ENCODE data around the gene BIN2. TPM values are rescaled to one million over a fixed set of nuclear protein-coding genes. Genes with fewer than 3 reads are reported as not detected.

The BIN2 gene
- total and polyA plus RNA-seq, 10 of the 15 experiments (the other 5 are each of a cell fraction or from before 2014, with no cell fraction given) = 8.6 to 42.9 (median 32.1) TPM

DNA sequence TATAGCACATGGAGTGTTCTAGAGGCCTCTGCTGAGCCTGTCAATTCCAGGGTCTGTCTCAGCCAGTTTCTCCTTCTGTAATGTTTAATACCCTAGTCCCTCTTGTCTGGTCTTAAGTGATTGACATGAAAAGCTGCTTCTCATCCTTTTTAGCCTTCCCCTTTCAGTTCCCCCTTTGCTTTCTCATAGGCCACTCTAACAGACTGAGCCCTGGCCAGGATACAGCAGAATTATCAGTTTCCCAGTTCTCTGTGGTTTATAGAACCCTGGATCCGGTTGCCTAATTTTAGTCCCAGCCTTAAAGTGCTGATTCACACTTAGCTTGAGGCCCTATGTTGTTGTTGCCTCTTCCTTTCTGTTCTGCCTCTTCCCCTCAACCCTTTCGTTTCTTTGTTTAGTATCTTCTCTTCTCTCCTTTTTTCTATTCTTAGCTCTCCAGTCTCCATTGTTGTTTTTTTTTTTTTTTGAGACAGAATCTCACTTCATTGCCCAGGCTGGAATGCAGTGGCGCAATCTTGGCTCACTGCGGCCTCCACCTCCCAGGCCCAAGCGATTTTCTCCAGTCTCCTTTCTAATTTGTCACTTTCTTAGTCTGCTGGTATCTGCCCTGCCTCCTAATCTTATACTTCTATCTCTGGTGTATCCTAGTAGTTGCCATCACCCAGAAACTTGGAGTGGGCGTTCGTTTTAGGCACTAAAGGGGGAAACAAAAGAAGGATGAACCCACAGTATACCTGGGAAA is 2.9 kb upstream of the BIN2 start (continued):
- TF ChIP-seq FOXK2 (IDR thresholded peaks at IDR 0.05) (no peak), ETV6 (conservative IDR thresholded peaks at IDR 0.05 in 1 of 2, IDR thresholded peaks at IDR 0.05 in 1 of 2; ENCODE audit: borderline replicate concordance in 1 of 2, low read depth in 1 of 2) (peak in 1 of 2 experiments; percentile 54; a peak in 1 of 4 replicates), SUPT20H (IDR thresholded peaks at IDR 0.05; ENCODE audit: borderline replicate concordance, control insufficient read depth, low read depth, low read length) (no peak), CBFB (IDR thresholded peaks at IDR 0.05; ENCODE audit: low read depth) (no peak), SPI1 (IDR thresholded peaks at IDR 0.05; ENCODE audit: borderline replicate concordance, insufficient read depth, low read depth, low read length) (peak; percentile 87), SUZ12 (IDR thresholded peaks at IDR 0.05; ENCODE audit: unreplicated experiment) (no peak), CREB1 (IDR thresholded peaks at IDR 0.05; ENCODE audit: low read depth) (no peak), STAT3 (IDR thresholded peaks at IDR 0.05; ENCODE audit: low read depth, low read length) (no peak), SIN3A (IDR thresholded peaks at IDR 0.05; ENCODE audit: low read depth, low read length) (no peak), PAX8 (IDR thresholded peaks at IDR 0.05) (no peak)
- TF ChIP-seq, protein P1, sequence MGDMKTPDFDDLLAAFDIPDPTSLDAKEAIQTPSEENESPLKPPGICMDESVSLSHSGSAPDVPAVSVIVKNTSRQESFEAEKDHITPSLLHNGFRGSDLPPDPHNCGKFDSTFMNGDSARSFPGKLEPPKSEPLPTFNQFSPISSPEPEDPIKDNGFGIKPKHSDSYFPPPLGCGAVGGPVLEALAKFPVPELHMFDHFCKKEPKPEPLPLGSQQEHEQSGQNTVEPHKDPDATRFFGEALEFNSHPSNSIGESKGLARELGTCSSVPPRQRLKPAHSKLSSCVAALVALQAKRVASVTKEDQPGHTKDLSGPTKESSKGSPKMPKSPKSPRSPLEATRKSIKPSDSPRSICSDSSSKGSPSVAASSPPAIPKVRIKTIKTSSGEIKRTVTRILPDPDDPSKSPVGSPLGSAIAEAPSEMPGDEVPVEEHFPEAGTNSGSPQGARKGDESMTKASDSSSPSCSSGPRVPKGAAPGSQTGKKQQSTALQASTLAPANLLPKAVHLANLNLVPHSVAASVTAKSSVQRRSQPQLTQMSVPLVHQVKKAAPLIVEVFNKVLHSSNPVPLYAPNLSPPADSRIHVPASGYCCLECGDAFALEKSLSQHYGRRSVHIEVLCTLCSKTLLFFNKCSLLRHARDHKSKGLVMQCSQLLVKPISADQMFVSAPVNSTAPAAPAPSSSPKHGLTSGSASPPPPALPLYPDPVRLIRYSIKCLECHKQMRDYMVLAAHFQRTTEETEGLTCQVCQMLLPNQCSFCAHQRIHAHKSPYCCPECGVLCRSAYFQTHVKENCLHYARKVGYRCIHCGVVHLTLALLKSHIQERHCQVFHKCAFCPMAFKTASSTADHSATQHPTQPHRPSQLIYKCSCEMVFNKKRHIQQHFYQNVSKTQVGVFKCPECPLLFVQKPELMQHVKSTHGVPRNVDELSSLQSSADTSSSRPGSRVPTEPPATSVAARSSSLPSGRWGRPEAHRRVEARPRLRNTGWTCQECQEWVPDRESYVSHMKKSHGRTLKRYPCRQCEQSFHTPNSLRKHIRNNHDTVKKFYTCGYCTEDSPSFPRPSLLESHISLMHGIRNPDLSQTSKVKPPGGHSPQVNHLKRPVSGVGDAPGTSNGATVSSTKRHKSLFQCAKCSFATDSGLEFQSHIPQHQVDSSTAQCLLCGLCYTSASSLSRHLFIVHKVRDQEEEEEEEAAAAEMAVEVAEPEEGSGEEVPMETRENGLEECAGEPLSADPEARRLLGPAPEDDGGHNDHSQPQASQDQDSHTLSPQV (IDR thresholded peaks at IDR 0.05) = no peak
- TF ChIP-seq, protein P2, sequence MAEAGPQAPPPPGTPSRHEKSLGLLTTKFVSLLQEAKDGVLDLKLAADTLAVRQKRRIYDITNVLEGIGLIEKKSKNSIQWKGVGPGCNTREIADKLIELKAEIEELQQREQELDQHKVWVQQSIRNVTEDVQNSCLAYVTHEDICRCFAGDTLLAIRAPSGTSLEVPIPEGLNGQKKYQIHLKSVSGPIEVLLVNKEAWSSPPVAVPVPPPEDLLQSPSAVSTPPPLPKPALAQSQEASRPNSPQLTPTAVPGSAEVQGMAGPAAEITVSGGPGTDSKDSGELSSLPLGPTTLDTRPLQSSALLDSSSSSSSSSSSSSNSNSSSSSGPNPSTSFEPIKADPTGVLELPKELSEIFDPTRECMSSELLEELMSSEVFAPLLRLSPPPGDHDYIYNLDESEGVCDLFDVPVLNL (IDR thresholded peaks at IDR 0.05; ENCODE audit: low read depth, low read length) = no peak
- TF ChIP-seq, protein P3, sequence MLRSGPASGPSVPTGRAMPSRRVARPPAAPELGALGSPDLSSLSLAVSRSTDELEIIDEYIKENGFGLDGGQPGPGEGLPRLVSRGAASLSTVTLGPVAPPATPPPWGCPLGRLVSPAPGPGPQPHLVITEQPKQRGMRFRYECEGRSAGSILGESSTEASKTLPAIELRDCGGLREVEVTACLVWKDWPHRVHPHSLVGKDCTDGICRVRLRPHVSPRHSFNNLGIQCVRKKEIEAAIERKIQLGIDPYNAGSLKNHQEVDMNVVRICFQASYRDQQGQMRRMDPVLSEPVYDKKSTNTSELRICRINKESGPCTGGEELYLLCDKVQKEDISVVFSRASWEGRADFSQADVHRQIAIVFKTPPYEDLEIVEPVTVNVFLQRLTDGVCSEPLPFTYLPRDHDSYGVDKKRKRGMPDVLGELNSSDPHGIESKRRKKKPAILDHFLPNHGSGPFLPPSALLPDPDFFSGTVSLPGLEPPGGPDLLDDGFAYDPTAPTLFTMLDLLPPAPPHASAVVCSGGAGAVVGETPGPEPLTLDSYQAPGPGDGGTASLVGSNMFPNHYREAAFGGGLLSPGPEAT (IDR thresholded peaks at IDR 0.05; ENCODE audit: low read depth) = peak; percentile 42; the same call in 1 of the 2 replicates
- TF ChIP-seq, protein P4, sequence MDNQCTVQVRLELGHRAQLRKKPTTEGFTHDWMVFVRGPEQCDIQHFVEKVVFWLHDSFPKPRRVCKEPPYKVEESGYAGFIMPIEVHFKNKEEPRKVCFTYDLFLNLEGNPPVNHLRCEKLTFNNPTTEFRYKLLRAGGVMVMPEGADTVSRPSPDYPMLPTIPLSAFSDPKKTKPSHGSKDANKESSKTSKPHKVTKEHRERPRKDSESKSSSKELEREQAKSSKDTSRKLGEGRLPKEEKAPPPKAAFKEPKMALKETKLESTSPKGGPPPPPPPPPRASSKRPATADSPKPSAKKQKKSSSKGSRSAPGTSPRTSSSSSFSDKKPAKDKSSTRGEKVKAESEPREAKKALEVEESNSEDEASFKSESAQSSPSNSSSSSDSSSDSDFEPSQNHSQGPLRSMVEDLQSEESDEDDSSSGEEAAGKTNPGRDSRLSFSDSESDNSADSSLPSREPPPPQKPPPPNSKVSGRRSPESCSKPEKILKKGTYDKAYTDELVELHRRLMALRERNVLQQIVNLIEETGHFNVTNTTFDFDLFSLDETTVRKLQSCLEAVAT (IDR thresholded peaks at IDR 0.05) = peak; percentile 58
- TF ChIP-seq, protein P5, sequence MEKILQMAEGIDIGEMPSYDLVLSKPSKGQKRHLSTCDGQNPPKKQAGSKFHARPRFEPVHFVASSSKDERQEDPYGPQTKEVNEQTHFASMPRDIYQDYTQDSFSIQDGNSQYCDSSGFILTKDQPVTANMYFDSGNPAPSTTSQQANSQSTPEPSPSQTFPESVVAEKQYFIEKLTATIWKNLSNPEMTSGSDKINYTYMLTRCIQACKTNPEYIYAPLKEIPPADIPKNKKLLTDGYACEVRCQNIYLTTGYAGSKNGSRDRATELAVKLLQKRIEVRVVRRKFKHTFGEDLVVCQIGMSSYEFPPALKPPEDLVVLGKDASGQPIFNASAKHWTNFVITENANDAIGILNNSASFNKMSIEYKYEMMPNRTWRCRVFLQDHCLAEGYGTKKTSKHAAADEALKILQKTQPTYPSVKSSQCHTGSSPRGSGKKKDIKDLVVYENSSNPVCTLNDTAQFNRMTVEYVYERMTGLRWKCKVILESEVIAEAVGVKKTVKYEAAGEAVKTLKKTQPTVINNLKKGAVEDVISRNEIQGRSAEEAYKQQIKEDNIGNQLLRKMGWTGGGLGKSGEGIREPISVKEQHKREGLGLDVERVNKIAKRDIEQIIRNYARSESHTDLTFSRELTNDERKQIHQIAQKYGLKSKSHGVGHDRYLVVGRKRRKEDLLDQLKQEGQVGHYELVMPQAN (conservative IDR thresholded peaks at IDR 0.05) = no peak
